ENCODE data around the gene SRP14.
"Not testable (repeated sequence)": the region's sequence is repeated elsewhere in the genome, so short reads cannot be mapped to it uniquely, and the experiment has no call there.

Gene SRP14

GRCh38 chr15:40014390-40014789, 24.6 kb downstream of the SRP14 start:
- H3K4me3 ChIP-seq (ENCODE audit: low read depth, low read length): no peak overlapping the region
- DNase-seq (ENCODE audit: low read depth): no peak
- no peak for TF ChIP-seq CTCF (IDR thresholded peaks at IDR 0.05; ENCODE audit: control insufficient read depth, extremely low read depth, insufficient read depth)

- DNase-seq (ENCODE audit: low read depth); H3K4me3 ChIP-seq (ENCODE audit: low read depth, low read length): not testable (repeated sequence)
Observed at GRCh38 chr15:40013372-40013771, 25.6 kb downstream of the SRP14 start.

GRCh38 chr15:40011303-40011702, 27.7 kb downstream of the SRP14 start:
- H3K4me3 ChIP-seq (ENCODE audit: low read depth, low read length): no peak overlapping the region
- no peak for DNase-seq (ENCODE audit: low read depth)
- TF ChIP-seq CTCF (IDR thresholded peaks at IDR 0.05; ENCODE audit: control insufficient read depth, extremely low read depth, insufficient read depth): no peak

- TF ChIP-seq CTCF (IDR thresholded peaks at IDR 0.05; ENCODE audit: control insufficient read depth, extremely low read depth, insufficient read depth): no peak
- H3K4me3 ChIP-seq (ENCODE audit: low read depth, low read length): no peak overlapping the region
- DNase-seq (ENCODE audit: low read depth): no peak
Observed at GRCh38 chr15:40010686-40011085, 28.3 kb downstream of the SRP14 start.

GRCh38 chr15:40008061-40008765, 30.8 kb downstream of the SRP14 start:
- H3K4me3 ChIP-seq (ENCODE audit: low read depth, low read length): no peak overlapping the region
- no peak for DNase-seq (ENCODE audit: low read depth)
- no peak for TF ChIP-seq CTCF (IDR thresholded peaks at IDR 0.05; ENCODE audit: control insufficient read depth, extremely low read depth, insufficient read depth)

- DNase-seq (ENCODE audit: low read depth): no peak
Observed at GRCh38 chr15:40006646-40007045, 32.3 kb downstream of the SRP14 start.

GRCh38 chr15:40006003-40006402, 33.0 kb downstream of the SRP14 start:
- no peak for TF ChIP-seq CTCF (IDR thresholded peaks at IDR 0.05; ENCODE audit: control insufficient read depth, extremely low read depth, insufficient read depth)
- H3K4me3 ChIP-seq (ENCODE audit: low read depth, low read length): no peak overlapping the region
- no peak for DNase-seq (ENCODE audit: low read depth)

More at GRCh38 chr15:40006646-40007045, 32.3 kb downstream of the SRP14 start:
- no peak for TF ChIP-seq CTCF (IDR thresholded peaks at IDR 0.05; ENCODE audit: control insufficient read depth, extremely low read depth, insufficient read depth)
- H3K4me3 ChIP-seq (ENCODE audit: low read depth, low read length): no peak overlapping the region

Measured in LNCaP clone FGC (cell line).